ENCODE data around the gene RHCE. TPM values are rescaled to one million over a fixed set of nuclear protein-coding genes. Genes with fewer than 3 reads are reported as not detected.
"Not testable (repeated sequence)": the region's sequence is repeated elsewhere in the genome, so short reads cannot be mapped to it uniquely, and the experiment has no call there.

RHCE gene
- total RNA-seq, 1 experiment from 2014 or later: 0.24 TPM

DNA sequence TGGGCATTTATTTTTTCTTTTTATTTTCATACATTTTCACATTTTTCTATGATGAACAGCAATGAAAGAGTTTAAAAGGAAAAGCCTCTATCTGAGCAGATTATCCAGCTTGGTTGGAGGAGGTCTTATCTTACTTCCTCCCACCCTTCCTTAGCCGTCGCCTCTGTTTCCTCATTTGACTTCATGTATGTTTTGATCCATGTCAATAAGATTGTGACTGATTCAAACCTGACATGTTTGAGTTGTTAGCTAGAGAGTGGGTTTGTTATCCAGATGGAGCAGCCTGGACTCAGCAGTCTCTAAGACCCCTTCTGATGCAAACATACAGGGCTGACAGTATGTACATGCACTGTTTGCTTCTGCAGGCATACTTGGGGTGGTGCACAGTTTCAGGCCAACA lies 41.2 kb upstream of the RHCE start (continued):
- TF ChIP-seq ZNF281 (CRISPR knock-in tag; IDR thresholded peaks at IDR 0.05): no peak
- TF ChIP-seq ZNF425 (CRISPR knock-in tag; conservative IDR thresholded peaks at IDR 0.05): no peak
- no peak for TF ChIP-seq CBFB (CRISPR knock-in tag; IDR thresholded peaks at IDR 0.05; ENCODE audit: low read depth)
- TF ChIP-seq ZBTB21 (CRISPR knock-in tag; IDR thresholded peaks at IDR 0.05; ENCODE audit: borderline replicate concordance): no peak
- no peak for TF ChIP-seq AFF4 (CRISPR knock-in tag; IDR thresholded peaks at IDR 0.05; ENCODE audit: borderline replicate concordance)

GRCh38 chr1:25460816-25461215 lies 40.2 kb upstream of the RHCE start:
- DNase-seq (ENCODE audit: low spot score); POLR2A ChIA-PET; H3K9me3 Mint-ChIP-seq; H3K4me3 Mint-ChIP-seq; H3K27ac Mint-ChIP-seq; H3K4me1 Mint-ChIP-seq; ATAC-seq; CTCF ChIA-PET; H3K27me3 Mint-ChIP-seq (ENCODE audit: low read depth): not testable (repeated sequence)
- H3K36me3 Mint-ChIP-seq: peaks cover 12% of the 10 kb centered on the region

DNA sequence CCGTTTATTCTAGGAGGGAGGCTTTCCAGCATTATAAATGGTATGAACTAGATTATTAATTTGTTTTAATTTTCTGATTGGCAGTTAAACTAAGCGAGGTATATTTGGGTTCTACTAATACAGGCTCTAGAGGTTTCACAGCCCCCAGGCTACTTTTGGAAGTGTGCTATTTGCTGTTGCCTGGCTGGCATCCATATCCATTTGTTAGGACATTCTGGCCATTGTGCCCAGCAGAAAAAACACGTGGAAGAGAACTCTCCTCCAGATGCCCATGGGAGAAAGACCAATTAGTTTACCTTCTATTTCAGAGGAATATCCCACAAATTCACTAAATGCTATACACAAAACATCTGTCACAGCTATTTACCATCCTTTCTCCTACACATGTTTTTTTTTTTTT lies 39.4 kb upstream of the RHCE start:
- H3K4me3 Mint-ChIP-seq: no peak overlapping the region
- H3K27me3 Mint-ChIP-seq (ENCODE audit: low read depth): no peaks in the 10 kb centered on the region
- no peak overlapping the region for H3K27ac Mint-ChIP-seq
- TF ChIP-seq CREB1 (CRISPR knock-in tag; IDR thresholded peaks at IDR 0.05) (no peak), GTF2I (CRISPR knock-in tag; conservative IDR thresholded peaks at IDR 0.05) (no peak), GRHL2 (CRISPR knock-in tag; IDR thresholded peaks at IDR 0.05; ENCODE audit: insufficient replicate concordance, severe bottlenecking) (no peak), ZNF219 (CRISPR knock-in tag; IDR thresholded peaks at IDR 0.05; ENCODE audit: borderline replicate concordance) (no peak), TEAD1 (CRISPR knock-in tag; IDR thresholded peaks at IDR 0.05) (no peak), FOXP4 (CRISPR knock-in tag; IDR thresholded peaks at IDR 0.05) (no peak)
- CTCF ChIA-PET: no interaction called here
- POLR2A ChIA-PET: no interaction called here
- ATAC-seq (no peak), DNase-seq (ENCODE audit: low spot score) (no peak)
- peaks cover 12% of the 10 kb centered on the region for H3K36me3 Mint-ChIP-seq
- H3K9me3 Mint-ChIP-seq: no peaks in the 10 kb centered on the region
- no peaks in the 10 kb centered on the region for H3K4me1 Mint-ChIP-seq
